Fibroblast of skin of right biceps (primary cell): Measurements from ENCODE around the gene MINDY4.

Experiments used
- DNase-seq: peaks from one replicate; pipeline ENCODE4 v3.0.0-alpha.2; 2013

Gene MINDY4

DNA sequence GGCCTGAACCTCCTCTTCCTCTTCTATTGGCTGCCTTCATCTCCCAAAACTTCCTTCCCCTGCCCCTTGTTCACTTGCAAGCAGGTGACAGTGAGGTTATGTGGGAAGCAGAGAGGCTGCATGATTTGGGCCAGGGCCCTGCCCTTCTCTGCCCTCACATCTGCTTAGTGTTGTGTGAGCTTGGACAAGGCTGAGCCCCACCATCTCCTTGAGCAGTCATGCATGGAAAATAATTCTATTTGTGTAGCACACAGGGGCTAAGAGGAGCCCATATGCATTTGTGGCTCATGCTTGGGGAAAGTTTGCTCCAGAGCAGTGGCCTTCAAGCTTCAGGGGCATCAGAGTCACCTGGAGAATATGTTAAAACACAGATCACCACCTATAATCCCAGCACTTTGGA lies 113.7 kb downstream of the MINDY4 start:
- DNase-seq: no peak

DNA sequence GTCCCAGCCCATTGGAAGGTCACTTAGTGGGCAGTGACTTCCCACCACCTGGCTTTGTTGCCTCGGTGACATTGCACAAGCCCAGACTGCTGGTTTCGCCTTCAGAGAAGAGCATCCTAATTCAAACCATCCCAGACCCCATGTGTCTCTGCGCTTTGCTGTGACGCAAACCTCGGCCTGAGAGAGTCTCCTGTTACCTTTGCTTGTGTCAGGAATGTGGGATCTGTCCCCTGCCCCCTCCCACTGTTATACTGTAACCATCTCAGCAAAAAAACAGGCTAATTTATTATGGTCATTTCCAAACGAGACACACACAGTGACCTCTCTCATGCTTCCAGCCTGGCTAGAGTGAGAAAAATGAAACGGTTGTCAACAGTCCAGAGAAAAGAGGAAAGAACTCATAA lies 115.4 kb downstream of the MINDY4 start:
- peak; percentile 67 for DNase-seq

DNA sequence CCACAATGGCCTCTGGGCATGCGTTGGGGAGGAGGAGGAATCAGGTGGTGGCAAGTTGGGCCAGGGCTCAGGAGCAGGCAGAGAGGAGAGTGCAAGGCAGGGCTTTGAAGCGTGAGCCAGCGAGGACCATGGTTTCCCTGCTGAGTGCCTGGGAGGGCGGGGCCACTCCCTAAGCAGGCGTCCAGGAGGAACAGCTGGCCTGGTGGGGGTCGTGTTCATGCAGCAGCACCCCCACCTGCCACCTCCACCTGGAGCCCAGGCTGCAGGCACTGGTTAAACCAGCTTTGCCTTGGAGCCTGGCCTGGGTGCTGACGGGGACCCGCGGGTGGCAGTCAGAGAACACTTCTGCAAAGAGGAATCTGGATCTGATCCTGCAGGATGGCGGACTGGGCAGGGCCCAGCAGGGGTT lies 116.3 kb downstream of the MINDY4 start:
- no peak for DNase-seq

DNA sequence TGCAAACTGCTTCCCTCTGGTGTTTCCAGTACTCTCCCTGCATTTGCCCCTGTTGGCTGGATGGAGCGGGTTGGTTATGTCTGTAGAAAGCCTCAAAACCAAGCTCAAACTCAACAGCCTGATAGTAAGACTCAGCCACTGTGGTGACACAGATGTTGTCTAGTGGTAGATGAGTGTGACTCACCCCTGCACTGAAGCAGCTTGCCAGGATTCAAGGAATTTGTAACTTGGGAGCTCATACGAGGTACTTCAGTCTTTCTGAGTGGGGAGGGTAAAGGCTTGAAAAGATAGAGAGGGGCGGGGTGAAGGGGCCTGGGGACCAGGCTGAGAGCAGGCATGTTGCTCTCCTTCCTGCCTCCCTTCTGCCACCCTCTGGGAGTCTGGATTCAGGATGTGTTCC lies 117.5 kb downstream of the MINDY4 start:
- DNase-seq: peak; percentile 95

DNA sequence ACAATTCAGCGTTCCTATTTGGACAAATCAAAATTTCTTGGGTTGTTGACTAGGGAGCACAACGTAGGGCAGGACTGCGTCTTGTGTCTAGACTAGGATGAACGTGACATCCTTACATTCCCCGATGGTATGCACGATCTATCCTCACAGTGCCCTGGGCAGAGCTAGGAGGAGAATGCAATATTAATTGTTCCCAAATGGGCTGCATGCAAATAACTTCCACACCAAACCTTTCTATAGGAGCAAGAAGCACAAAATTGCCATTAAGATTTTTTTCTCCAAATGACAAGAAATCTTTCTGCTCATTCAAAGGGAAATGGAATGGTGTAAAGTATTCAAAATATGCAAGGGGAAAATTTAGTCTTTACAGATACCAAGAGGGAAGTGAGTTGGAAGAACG lies 119.0 kb downstream of the MINDY4 start:
- peak; percentile 56 for DNase-seq

DNA sequence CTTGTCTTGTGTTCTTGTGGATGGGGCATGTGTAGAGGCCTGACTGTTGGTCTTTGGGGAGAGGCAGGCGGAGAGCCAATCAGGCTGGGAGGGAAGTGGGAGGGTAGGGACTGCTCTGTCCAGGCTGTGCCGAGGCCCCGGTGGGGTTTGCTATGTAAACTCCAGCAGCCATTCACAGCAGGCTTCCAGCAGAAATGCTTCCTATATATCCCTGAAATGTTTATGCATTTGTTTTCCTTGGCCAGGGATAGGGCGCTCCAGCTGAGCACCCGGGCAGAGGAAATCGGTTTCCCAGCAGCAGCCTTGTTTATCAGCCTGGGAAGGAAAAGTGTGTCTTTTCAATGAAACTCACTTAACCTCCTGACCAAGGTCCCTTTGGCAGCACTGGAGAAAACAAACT lies 122.1 kb downstream of the MINDY4 start:
- no peak for DNase-seq

DNA sequence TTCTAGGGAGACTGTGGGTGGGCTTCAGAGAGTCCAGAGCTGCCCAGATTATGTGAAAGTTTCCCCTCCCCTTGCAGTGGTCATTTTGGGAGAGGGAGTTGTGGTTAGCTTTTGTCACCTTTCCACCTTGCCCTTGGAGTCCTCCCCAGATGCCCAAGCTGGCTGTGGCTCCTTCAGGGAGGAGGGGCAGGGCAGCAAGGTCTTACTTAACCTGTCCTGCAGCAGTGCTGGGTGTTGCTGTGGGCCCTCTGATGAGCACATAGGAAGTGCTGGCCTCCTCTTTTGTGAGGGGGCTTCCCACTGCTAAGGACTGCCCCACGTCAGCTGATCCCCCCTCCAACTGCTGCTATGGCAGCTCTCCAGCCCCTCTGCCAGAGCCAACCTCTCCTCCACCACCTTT lies 122.8 kb downstream of the MINDY4 start:
- DNase-seq: no peak

DNA sequence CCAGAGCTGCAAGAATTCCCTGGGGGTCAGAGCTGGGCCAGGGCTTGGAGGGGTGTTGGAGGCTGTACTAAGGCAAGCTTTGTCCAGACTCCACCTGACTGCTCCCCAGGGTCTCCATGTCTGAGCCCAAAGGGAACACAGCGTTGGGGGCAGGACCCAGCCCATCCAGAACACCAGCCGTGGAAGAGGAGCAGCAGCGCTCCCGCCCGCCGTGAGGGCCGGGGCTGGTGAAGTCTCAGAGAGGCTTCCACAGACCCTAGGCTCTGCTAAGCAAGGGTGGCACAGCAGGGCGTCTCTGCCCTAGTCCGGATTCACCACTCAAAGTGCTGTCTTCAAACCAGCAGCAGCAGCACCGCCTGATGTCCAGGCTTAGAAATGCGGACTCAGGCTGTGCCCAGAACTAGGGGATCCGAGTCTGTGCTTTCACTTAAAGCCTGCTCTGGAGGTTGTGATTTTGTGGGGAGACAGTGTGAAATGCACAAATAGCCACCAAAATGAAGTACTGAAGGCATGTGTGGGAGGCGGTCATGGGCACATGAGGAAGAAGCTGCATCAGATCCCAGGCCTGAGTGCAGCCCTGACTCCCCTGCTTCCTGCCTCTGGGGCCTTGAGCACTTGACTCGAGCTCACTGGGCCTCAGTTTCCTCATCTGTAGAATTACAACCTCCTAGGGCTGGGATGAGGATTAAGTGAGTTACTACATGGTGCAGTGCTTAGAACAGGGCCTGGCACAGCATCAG lies 123.8 kb downstream of the MINDY4 start:
- no peak for DNase-seq

DNA sequence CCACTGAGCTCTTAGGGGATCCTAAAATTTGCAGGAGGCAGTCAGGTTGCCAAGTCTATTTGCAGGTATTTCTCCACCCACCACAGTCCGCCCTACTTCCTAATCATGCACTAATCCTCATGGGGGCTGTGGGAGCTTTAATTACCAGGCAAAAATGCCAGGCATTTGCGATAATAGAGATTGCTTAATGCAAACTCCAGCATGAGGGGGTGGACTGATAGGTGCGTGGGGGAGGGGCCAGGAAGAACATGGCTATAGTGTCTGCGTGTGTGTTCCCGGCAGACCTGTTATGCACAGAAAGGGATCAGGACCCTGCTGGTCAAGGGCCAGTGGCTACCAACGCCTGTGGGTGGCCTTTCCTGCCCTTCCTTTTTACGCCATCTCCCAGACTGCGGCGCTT lies 124.8 kb downstream of the MINDY4 start:
- peak; percentile 58 for DNase-seq

DNA sequence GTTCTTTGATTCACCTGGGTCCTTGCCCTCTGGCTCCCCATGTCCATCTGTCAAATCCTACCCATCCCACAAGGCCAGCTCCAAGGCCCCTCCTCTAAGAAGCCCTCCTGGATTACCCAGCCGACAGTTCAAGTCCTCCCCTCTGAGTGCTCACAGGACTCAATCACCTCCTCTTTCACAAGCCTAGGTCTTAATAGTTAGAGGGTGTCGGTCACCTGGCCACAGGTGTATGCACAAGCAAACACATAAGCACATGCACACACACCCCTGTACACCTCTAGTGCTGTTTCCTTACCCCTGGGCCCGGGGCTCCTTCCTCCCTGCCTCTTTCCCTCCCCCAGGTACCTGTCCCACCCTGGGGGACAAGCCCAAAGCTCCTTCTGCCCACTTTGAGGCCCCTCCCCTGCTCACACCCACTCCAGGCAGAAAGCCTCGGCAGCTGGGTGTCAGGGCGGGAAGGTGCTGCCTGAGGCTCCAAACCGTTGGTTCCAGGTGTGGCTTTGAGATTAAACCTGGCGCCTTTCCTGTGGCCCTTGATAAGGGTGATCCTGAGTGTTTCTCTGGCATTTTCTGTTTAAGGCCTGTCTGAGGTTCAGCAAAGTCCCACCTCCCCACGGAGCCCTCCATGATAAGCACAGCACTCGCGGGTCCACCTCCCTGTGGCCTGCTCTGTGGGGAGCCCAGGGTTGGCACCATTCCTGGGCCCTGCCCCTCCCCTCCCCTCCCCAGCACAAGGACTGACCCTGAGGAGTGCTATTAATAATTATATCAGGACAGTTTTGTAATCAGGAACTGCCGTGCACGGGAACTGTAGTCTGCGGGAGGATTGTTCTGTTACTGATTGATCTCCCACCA lies 125.8 kb downstream of the MINDY4 start:
- DNase-seq: no peak

DNA sequence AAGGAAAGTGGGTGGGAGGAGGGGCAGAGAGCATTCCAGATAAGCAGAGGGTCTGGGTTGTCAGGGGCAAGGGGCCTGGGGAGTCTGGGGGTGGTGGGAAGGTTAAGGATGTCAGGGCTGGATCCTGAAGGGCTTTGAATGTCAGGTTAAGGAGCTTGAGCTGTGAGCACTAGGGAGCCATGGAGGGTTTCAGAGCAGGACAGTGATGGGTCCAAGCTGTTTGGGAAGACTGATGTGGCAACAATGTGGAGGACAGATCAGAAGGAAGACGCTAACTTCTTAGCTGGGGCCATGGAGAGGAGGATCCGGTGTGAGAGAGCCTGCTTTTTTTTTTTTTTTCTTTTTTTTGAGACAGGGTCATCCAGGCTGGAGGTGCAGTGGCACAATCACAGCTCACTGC lies 126.6 kb downstream of the MINDY4 start:
- DNase-seq: no peak

DNA sequence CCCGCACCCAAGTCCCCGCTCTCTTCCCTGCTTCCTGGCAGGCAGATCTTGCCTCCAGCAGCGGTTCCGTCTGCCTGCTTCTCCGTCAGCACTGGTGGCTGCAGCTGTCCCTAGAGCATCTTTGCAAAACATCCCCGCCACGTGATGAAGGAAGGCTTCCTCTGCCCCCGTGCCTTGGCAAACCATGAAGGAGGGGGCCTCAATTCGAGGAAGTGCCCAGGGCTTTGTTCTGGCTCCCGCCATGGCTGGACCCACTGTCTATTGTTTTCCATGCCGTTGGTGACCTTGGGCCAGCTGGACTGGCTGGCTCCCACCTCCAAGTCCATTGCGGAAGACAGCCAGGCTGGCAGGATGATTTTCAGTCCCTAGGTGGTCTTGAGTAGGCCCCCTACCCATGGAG lies 127.2 kb downstream of the MINDY4 start:
- no peak for DNase-seq

DNA sequence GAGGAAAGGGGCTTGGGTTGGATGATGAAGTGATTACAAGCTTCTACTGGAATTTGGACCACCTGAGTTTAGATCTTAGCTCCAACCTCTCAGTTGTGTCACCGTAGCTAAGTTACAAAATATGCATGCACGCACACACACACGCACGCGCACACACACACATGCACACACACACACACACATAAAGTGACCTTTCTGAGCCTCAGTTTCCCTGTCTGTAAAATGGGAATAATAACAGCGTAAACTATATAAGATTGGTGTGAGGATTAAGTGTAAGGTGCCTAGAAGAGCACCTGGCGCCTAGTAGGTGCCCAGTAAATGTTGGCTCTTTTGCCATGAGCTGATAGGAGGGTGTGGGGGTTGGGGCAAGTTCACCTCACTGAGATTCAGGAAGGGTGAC lies 127.8 kb downstream of the MINDY4 start:
- no peak for DNase-seq

DNA sequence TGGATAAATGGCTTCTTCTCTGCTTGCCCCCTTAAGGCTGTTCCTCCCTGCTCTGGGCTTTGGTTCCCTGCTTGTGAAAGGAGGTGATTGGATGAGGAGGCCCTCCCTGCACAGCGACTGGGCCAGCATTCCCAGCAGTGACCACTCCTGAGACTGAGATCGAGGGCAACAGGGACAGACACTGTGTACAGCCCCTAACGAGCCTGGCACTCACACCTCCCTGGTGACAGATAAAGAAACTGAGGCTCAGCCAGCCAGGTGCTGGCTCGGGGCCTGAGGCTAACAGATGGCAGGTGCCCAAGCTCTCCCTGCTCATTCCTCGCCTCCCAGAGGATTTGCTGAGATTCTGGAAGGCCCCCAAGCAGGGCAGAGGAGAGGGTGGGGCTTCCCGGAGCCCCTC lies 128.4 kb downstream of the MINDY4 start:
- DNase-seq: no peak

DNA sequence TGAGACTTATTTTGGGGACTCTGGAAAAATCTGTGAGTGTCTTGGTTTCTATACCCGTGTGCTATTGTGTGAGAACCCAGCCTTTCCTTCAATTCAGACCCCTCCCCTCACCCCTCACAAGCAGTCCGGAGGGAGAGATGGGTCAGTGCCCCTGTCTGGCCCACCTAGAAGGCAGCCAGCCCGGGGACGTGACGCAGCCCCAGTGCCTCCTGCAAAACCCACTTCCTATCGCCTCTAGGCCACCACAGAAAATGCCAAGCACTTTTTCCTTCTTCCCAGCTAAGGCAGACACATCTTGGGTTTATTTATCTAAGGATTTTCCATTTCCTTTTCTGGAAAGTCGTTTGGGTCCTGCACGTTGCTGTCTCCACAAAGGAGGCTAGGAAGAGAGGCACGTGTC lies 128.8 kb downstream of the MINDY4 start:
- no peak for DNase-seq

DNA sequence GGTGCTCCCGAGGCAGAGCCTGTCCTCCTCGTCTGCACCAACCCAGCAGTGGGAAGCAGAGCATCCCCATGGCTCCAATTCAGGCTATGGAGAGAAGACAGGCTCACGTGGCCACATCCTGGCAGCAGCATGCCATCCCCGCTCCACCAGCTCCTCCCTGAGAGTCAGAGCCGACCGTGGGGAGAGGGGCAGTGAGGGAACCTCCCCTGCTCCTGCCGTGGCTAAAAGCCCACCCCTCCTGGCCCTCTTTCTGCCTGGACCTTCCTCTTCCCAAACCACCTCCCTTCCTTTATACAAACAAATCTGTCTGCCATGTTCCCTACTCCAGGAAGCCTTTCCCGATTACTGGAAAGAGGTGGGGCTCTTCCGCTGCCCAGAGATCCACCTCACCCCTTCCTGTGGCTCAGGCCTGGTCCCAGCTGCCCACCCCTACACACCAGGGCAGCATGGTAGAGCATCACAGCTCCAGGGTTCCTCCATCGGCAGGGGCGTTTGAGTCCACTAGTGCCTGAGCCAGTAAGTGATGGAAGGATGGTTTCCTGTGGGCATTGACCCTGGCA lies 129.7 kb downstream of the MINDY4 start:
- no peak for DNase-seq

DNA sequence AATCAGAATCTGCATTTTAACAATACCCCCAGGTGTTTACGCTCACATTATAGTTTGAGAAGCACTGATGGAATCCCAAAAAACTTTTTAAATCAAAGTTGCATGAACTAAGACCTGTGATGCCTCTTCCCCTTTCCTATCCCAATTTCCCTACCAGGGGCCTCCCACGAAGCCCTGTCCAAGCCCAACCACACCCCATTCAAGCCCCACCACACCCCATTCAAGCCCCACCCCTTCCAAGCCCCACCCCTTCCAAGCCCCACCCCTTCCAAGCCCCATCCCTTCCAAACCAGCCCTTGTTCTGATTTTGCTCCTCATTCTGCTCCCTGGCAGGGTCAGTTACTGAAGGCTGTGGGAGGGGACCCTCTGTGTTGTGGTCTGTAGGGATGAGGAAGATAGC lies 130.6 kb downstream of the MINDY4 start:
- DNase-seq: no peak

DNA sequence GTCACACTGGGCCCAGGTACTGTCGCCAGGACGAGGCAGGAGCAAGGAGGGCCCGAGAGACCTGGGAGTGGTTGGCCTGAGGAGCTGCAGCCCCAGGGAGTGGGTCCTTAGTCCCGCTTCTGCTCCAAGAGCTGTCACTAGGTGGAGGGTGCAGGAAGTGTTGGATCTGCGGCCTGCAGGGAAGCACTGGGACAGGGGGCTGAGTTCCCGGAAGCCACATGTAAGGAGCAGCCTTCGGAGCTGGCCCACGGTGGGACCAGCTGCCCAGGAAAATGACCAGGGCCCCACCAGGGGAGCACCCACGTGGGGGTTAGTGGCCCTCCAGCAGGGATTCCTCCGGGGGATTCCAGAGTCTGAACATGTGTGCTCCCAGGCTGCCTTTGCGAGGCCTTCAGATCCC lies 131.2 kb downstream of the MINDY4 start:
- no peak for DNase-seq

DNA sequence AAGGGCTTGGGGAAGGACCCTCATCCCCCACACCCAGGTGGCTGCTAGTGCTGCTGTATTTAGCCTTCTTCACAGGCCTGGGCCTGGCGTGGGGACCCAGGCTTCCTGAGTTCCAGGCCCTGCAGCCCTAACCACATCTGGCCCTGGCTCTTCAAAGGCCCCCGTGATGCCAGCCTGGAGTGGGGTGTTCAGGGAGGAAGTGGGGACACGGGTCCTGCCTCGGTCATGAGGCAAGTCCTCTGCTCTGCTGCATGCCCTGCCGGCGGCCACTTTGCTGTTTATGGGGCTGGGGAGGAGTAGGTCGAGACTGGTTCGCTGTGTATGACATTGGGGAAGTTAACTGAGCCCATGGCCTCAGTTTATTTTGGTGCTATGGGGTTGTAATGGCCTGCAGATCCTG lies 131.9 kb downstream of the MINDY4 start:
- DNase-seq: no peak

DNA sequence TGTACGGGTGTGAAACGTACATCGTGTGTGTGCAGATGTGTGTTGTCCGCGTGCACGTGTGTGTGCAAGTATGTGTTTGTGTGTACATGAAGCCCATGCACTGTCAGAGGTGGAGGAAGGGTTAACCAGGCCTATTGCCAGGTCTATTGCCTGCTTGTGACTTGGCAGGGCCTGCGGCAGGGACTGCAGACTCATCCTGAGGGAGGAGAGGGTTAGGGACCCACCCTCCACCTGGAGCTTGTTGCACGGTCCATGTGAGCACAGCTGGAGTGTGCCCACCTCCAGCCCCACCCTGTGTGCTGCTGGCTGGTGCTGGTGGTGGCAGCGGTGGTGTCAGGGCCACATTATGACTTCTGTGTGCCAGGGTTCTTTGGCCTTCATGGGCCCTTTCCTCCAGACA lies 133.3 kb downstream of the MINDY4 start:
- no peak for DNase-seq

DNA sequence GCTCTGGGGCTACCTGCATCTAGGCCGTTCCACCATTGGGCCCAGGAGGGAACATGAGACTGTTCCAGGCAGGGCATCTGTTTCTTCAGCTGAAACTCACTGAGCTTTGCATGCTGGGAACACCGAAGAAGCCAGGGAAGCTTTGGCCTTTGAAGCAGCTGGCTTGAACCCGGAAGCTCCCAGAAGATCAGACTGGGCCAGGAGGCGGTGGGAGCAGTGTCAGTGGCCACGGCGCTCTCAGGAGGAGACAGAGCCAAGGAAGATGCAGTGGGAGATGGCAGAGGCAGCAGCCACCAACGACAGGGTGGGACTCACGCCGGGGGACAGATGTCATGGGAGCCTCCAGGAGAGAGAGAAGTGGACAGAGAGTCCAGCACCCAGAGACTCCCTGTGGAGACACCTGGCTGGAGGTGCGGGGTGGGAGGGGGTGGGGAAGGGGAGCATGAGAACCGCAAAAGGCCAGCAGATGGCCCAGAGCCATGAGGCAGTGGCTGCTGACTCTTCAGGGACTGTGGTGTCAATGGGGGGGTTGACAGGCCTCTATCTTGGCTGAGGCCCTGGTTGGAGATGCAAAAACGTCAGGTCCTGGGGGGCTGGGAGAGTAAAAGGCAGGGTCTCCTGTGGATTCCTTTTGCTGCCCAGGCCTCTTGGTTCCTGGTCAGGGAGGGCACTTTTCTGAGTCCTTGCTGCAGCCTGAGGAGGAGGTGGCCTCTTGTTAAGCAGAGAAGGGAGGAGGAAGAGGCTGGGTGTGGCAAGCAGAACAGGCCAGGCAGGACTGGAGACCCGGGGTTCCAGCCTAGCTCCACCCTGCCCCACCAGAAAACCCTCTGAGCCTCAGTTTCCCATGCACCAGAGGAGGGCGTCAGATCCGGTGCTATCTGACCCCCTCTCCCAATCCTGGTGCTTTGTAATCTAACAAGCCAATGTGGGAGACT lies 134.1 kb downstream of the MINDY4 start:
- DNase-seq: no peak

DNA sequence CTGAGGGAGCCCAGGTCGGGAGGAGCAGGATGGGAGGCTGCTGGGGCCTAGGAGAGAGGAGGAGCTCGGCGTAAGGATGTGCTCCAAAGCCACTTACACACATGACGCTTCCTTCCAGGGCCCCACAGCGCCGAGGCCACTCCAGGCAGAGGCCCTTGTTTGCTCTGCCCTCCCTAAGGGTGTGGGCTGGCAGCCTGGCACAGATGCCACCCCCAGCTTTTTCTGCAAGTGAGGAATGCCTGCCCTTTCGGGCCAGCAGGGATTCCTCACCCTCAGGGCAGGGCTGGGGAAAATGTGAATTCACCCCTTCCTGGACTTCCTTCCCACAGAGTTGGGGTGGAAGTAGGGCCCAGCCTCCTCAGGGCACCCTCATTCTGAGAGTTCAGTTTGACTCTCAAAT lies 134.8 kb downstream of the MINDY4 start:
- DNase-seq: no peak
